Uterus (tissue), 2 donors: ENCODE results near the gene SGPP2.

ENCODE experiments used
- POLR2A ChIP-seq, 2 donors: fragments of 450-650 bp; IDR thresholded peaks; one replicate each; pipeline ENCODE4 v1.6.1; 2016; ENCODE audit warnings: antibody characterized with exemption in 2 of 2, mild to moderate bottlenecking in 1 of 2, moderate library complexity in 1 of 2
- TF ChIP-seq, protein P1 (sequence below), 4 experiments: fragments of 200-600 bp in 2 of 4; fragments of 450-650 bp in 2 of 4; sonication (generic) in 2 of 4; IDR thresholded peaks; one replicate each; pipeline ENCODE4 v1.5.1; 2016 to 2019; ENCODE audit warnings: antibody characterized with exemption in 4 of 4, mild to moderate bottlenecking in 2 of 4, moderate library complexity in 1 of 4

DNA sequence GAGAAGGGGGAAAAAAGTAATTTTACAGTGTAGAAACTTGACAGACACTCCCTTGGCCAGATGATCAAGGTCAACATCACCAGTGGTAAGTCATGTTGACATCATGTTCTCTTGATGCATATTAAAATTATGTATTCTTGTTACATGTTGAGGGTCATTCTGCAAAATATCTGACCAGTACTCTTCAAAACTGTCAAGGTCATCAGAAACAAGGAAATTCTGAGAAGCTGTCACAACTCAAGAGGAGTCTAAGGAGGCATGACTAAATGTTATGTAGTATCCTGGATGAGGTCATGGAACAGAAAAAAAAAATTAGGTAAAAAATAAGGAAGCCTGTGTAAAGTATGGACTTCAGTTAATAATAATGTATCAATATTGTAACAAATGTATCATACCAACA is 6.3 kb downstream of the SGPP2 start:
- TF ChIP-seq, protein P1, sequence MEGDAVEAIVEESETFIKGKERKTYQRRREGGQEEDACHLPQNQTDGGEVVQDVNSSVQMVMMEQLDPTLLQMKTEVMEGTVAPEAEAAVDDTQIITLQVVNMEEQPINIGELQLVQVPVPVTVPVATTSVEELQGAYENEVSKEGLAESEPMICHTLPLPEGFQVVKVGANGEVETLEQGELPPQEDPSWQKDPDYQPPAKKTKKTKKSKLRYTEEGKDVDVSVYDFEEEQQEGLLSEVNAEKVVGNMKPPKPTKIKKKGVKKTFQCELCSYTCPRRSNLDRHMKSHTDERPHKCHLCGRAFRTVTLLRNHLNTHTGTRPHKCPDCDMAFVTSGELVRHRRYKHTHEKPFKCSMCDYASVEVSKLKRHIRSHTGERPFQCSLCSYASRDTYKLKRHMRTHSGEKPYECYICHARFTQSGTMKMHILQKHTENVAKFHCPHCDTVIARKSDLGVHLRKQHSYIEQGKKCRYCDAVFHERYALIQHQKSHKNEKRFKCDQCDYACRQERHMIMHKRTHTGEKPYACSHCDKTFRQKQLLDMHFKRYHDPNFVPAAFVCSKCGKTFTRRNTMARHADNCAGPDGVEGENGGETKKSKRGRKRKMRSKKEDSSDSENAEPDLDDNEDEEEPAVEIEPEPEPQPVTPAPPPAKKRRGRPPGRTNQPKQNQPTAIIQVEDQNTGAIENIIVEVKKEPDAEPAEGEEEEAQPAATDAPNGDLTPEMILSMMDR (IDR thresholded peaks at IDR 0.05) = no peak
- TF ChIP-seq POLR2A (IDR thresholded peaks at IDR 0.05) = no peak
